ENCODE measurements around the gene SKP2.

The SKP2 gene

GRCh38 chr5:36135988-36136387 lies 15.9 kb upstream of the SKP2 start:
- TF ChIP-seq, protein P1, sequence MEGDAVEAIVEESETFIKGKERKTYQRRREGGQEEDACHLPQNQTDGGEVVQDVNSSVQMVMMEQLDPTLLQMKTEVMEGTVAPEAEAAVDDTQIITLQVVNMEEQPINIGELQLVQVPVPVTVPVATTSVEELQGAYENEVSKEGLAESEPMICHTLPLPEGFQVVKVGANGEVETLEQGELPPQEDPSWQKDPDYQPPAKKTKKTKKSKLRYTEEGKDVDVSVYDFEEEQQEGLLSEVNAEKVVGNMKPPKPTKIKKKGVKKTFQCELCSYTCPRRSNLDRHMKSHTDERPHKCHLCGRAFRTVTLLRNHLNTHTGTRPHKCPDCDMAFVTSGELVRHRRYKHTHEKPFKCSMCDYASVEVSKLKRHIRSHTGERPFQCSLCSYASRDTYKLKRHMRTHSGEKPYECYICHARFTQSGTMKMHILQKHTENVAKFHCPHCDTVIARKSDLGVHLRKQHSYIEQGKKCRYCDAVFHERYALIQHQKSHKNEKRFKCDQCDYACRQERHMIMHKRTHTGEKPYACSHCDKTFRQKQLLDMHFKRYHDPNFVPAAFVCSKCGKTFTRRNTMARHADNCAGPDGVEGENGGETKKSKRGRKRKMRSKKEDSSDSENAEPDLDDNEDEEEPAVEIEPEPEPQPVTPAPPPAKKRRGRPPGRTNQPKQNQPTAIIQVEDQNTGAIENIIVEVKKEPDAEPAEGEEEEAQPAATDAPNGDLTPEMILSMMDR (conservative IDR thresholded peaks at IDR 0.05; ENCODE audit: low read length), result no peak
- no peak for DNase-seq (ENCODE audit: low read depth)
- no peak overlapping the region for H3K4me3 ChIP-seq (ENCODE audit: low read length)

DNA sequence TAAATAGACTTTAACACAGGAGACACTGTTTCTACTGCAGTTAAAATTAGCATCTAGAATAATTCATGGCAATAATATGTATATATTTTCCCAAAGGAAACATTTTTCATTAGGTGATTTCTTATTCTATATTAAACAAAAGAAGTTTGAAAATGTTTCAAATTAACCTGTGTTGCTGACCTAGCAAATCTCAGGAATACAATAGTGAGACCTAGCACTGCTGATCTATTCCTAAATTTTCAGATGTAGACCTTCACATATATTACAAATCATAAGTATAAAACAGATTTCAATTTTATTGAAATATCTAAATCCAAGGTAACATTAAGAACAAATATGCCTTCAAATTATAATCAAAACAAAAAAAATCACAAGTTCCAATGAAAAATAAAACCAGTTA lies 15.3 kb upstream of the SKP2 start:
- TF ChIP-seq, protein P1 (conservative IDR thresholded peaks at IDR 0.05; ENCODE audit: low read length), result no peak
- H3K4me3 ChIP-seq (ENCODE audit: low read length), result no peak overlapping the region
- no peak for DNase-seq (ENCODE audit: low read depth)

DNA sequence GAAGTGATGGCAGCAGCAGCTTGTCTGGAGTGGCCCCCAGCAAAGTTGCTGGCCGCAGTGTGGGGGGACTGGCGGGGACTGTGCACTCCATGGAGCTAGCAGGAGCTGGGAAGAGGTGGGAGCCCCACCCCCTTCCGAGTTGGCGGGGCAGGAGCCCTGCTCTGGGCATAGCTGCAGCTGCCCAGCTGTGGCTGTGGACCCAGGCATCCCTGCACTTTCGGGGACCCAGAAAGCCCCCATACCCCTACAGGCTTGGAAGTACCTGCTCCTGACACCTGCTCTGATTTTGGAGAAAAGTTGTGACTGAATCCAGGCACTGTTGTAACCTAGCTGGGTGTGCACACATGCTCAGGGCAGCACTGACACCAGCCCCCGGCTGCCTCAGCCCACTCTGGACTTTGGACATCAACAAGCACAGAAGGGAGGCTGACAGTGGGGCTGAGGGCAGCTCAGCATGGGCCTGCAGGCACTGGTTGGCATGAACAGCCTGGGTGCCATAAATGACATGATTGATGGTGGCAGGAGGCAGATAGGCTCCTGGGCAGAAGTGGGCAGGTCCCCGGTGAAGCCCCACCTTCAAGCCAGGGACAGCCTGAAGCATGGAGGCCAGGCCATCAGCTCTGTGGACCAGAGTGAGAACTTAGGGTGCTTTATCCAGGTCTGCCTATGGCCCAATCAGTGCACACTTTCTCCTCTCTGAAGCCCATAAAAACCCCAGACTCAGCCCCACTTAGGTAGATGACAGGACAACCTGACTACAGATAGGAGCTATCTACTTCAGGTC lies 12.8 kb upstream of the SKP2 start:
- no peak overlapping the region for H3K4me3 ChIP-seq (ENCODE audit: low read length)
- TF ChIP-seq, protein P1 (conservative IDR thresholded peaks at IDR 0.05; ENCODE audit: low read length), result no peak
- DNase-seq (ENCODE audit: low read depth), result no peak

- TF ChIP-seq, protein P1 (conservative IDR thresholded peaks at IDR 0.05; ENCODE audit: low read length), result no peak
- no peak for DNase-seq (ENCODE audit: low read depth)
- H3K4me3 ChIP-seq (ENCODE audit: low read length), result no peak overlapping the region
These were observed 6.6 kb upstream of the SKP2 start for GRCh38 chr5:36145311-36145710.

DNA sequence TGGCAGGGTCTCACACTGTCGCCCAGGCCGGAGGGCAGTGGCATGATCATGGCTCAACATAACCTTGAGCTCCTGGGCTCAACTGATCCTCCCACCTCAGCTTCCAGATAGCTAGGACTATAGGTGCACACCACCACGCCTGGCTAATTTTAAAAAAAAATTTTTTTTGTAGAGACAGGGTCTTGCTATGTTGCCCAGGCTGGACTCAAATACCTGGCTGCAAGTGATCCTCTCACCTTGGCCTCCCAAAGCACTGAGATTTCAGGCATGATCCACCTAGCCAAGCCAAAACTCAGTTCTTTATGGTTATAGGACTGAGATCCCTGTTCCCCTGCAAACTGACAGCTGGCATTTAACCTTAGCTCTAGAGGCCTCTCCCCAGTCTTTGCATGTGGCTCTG lies 5.5 kb upstream of the SKP2 start:
- no peak for DNase-seq (ENCODE audit: low read depth)
- no peak overlapping the region for H3K4me3 ChIP-seq (ENCODE audit: low read length)
- TF ChIP-seq, protein P1 (conservative IDR thresholded peaks at IDR 0.05; ENCODE audit: low read length), result no peak

DNA sequence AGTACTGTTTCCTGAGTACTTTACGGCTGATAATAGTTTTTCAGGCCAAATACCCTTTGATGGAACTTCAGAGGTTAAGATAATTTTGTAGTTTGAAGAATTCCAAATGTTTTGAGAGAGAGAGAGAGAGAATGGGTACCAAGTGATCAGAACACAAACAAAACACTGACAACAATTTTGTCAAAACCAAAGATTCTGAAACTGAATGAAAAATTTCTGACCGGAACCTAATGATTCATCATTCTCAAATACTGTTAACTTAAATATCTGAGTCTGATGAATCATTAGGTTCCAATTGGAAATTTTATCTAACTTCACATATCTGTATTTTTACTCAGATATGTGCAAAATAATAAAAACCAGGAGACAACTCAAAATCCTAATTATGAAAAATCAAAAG lies 4.2 kb upstream of the SKP2 start:
- H3K4me3 ChIP-seq (ENCODE audit: low read length), result no peak overlapping the region
- DNase-seq (ENCODE audit: low read depth), result no peak
- TF ChIP-seq, protein P1 (conservative IDR thresholded peaks at IDR 0.05; ENCODE audit: low read length), result no peak

DNA sequence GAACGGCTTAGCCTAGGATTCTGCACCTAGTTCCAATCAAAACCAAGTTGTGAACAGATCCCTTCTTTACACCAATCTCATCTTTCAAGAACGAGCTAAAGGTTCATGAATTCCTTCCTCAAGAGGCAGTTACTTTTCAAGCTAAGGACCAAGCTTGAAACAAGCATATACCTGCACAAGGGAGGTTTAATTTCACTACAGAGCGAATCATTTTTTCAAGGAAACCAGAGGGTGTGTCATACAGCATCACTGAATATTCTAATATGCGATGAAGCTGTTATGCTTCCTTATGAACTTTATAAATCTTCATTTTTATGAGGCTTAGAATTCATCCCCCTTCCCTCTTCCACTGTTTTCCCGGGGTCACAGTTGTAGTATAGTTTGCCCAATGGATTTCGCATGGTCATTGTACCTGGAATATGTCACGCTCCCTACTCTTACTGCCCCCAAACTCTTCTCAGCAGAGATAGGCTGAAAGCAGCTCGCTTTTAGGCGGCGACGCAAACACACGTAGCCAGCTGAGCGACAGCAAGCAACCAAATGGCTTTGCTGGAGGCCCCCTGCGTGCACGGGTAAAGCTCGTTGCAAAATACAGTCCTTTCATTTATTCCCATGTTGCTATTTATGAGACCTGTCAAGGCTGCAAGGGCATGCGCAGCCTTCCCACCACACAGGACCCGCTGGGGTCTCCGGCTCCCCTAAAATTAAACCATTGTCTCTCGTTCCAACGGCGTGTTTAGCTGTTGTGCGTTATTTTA lies 1.1 kb upstream of the SKP2 start:
- TF ChIP-seq, protein P1 (conservative IDR thresholded peaks at IDR 0.05; ENCODE audit: low read length), result no peak
- DNase-seq (ENCODE audit: low read depth), result peak; percentile 45
- peak overlapping the region; percentile 87 for H3K4me3 ChIP-seq (ENCODE audit: low read length)

Measured in AG10803 (cell line).